Left colon (tissue), 2 donors: ENCODE results near the gene BRF1. TPM values are rescaled to one million over a fixed set of nuclear protein-coding genes. Genes with fewer than 3 reads are reported as not detected.
"Not testable (repeated sequence)": the region's sequence is repeated elsewhere in the genome, so short reads cannot be mapped to it uniquely, and the experiment has no call there.

Source experiments
- ATAC-seq: fragments of 200-7000 bp; cut with Tn5 transposase; one replicate; pipeline ENCODE4 v1.9.1; 2020; ENCODE audit warnings: mild to moderate bottlenecking, moderate library complexity
- DNase-seq, 2 donors: peaks; one replicate each; pipeline ENCODE4 v3.0.0-alpha.2; 2020
- intact Hi-C, 2 donors: fragments of 100-400 bp; cut with DNase I in 1 of 2; cut with micrococcal nuclease in 1 of 2; formaldehyde crosslinking; loops; one replicate each; pipeline versions ENCODE4 v1.11.2 to v1.14.0; 2022; cut with DNase I, micrococcal nuclease
- long read RNA-seq: library from polyadenylated mRNA; unstranded; transcript quantifications from one replicate; pipeline ENCODE4 v2.0.0, GENCODE V29; 2021
- total RNA-seq, 2 donors: library from RNA; stranded (reverse); fragmentation: NEBNext Ultra II Directional; extraction: Animal tissue kit (Norgen Biotek cat#: 25700); gene quantifications; one replicate each; pipeline ENCODE4 v1.2.1, GENCODE V29; 2021
- donor health status: DM: no; HTN: no; CAD: no.
- donor health status: DM: yes; HTN: yes; CAD: no.

Gene BRF1, protein sequence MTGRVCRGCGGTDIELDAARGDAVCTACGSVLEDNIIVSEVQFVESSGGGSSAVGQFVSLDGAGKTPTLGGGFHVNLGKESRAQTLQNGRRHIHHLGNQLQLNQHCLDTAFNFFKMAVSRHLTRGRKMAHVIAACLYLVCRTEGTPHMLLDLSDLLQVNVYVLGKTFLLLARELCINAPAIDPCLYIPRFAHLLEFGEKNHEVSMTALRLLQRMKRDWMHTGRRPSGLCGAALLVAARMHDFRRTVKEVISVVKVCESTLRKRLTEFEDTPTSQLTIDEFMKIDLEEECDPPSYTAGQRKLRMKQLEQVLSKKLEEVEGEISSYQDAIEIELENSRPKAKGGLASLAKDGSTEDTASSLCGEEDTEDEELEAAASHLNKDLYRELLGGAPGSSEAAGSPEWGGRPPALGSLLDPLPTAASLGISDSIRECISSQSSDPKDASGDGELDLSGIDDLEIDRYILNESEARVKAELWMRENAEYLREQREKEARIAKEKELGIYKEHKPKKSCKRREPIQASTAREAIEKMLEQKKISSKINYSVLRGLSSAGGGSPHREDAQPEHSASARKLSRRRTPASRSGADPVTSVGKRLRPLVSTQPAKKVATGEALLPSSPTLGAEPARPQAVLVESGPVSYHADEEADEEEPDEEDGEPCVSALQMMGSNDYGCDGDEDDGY
- 10 to 100 TPM; 29.9 to 35.1 TPM for total RNA-seq
- long read RNA-seq, partial matches to known transcripts = 4 of 7 reads
- long read RNA-seq, other reads (novel, unspliced or antisense) = 1 of 7 reads

DNA sequence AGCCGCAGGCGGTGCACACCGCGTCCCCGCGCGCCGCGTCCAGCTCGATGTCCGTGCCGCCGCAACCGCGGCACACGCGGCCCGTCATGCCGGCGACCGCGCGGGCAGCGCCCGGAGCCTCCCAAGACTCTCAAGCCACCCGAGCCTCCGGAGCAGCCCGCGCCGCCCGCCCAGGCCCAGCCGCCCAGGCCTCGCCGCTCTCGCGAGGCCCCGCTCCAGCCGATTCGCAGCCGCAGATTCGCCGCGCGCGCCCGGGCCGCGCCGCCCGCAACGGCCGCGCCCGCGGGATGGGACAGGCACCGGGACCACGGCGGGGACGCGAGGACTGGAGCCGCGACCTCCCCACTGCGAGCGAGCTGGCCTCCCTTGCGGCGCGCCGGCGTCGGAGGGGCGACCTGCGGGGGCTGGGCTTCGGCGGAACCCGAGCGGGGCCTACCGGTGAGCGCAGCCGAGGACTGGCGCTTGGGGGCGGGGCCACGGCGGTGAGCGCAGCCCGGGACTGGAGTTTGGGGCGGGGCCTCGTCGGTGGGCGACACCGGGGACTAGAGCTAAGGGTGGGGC lies at the start of gene BRF1:
BRF1 (minus strand) TSS at position 460 of the 561 bp plus-strand sequence; CDS start at position 88, 372 bp downstream.
- intact Hi-C loops = no loop called here
- ATAC-seq = peak; percentile 83

DNA sequence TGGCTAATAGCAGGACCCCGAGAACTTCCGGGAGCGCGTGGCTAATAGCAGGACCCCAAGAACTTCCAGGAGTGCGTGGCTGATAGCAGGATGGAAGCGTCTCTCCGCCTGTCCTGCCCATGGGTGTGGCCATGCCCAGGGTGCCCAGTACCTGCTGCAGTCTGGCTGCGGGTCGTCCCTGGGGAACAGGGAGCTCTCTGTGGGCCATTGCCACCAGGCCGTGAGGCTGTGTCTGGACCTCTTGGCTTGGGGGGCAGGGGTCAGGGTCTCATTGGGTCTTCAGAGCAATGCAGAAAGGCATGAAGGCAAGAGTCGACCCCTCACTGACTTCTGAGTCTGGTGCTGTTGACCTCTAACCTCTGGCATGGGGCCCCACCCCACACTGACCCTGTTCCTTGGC lies 49.2 kb upstream of the BRF1 start:
- DNase-seq (no peak), ATAC-seq (no peak)
- intact Hi-C loops = loop anchor here in 1 of 2 donors (5.0 kb wide), 1 partner anchor 148 kb away; no protein-coding TSS in a partner anchor

More for the DNA sequence above, at the start of gene BRF1:
- DNase-seq = peak; percentile 96

DNA sequence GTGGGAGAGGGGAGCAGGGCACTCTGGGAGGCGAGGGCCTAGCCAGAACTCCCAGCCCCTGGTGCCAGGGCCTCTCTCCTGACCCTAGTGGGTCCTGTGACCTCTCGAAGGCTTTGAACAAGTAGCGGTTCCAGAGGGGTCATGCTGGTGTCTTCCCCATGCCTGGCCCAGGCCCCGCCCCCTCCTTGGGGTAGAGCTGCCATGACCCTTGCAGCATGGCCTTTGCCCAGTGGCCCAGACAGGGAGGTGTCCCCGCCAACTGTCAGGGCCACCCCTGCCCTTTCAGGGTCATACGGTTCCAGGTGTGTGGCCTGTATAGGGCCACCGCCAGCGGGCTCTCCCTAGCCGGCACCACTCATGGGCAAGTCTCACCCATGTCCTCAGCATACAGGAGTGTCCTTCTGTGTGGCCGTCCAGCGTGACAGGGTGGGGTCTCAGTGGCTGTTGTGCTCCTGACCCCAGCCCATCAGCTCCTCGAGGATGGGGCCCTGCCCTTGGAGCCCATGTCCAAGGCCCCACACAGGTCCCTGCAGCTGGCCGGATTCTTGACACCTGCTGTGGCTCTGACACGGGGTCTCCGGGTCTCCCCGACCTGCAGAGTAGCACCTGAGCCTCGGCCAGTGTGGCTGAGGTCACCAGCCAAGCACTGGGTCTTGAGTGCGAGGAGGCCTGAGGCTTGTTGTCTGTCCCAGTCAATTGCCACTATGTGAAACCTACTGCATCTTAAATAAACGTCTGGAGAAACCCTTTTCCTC lies 48.3 kb upstream of the BRF1 start:
- ATAC-seq (no peak), DNase-seq (no peak)
- intact Hi-C loops = loop anchor here in 1 of 2 donors (5.0 kb wide), 1 partner anchor 147 kb away; no protein-coding TSS in a partner anchor

DNA sequence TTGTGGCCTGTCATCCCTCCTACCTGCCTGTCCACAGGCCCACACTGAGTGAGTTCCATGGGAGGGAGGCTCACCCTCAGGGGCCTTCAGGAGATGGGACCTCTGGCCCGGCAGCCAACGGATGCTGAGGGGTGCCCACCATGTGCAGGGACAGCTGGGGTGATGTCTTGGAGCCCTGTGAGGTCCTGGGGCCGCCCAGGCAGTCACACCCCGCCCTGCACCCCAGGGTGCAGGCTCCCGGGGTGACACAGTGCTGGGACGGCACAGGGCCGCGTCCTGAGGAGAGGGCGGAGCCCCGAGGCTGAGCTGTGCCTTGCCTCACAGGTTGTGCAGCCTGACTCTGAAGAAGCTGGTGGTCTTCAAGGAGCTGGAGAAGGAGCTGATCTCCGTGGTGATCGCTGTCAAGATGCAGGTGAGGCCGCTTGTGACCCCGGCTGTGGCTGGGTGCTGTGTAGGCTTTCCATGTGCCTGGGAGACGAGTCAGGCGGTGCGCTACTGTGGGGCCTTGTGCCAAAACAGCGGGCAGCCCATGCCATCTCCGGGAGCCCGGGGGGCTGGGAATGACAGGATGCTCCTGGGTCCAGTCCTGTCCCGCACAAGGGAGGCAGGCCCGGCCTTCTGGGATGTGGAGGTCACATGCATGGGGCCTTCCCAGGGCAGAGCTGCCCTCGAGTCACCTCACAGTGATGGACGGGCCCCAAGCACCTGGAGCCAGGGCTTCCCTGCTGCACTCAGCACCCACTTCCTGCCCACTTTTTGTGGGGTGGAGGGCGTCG lies 47.6 kb upstream of the BRF1 start:
- intact Hi-C loops = loop anchor here in 1 of 2 donors (5.0 kb wide), 1 partner anchor 146 kb away; no protein-coding TSS in a partner anchor
- no peak for ATAC-seq
- no peak for DNase-seq

DNA sequence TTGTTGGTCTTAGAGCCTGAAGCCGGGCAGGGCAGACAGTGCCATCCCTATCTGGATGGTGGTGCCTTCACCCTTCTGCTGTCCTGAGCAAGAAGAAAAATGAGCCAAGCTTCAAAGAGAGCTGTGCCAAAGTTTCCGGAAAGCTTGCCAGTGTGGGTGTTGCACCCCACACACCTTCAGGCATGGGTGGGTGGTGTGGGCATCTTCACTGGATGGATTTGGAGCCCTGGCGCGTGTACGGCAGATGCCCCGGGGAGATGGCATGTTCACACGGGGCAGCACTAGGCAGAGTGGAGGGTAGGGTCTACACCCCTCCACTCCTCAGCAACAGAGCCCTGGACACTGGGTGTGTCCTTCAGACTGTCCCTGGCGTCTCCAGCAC lies 46.8 kb upstream of the BRF1 start:
- intact Hi-C loops = loop anchor here in 1 of 2 donors (5.0 kb wide), 1 partner anchor 145 kb away; no protein-coding TSS in a partner anchor
- no peak for DNase-seq
- no peak for ATAC-seq

DNA sequence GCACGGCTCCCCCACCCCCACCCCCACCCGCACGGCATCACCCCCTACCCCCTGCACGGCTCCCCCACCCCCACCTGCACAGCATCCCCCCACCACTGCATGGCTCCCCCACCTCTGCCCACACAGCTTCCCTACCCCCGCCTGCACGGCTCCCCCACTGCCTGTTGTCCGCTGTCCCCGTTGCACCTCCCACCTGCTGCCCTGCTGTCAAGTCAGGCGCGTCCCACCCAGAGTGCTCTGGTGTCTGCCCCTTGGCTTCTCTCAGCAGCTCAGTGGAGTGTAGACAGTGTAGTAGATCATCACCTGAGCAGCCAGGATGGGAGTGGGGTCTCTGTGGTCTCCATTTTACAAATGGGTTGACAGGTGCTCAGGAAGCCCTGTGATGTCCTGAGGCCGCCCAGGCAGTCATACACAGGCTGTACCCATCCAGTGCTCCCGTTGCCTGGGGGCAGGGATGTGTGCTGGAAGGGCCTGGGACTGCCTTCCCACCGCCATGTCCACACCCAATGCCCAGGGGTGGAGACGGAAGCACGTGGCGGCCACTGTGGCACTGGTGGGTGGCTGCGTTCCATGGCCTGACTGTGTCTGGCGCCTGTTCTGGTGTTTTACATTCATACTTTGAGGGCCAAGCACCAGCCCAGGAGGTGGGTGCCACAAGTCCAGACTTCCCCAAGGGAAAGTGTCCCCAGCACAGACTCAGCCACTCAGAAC lies 46.2 kb upstream of the BRF1 start:
- no peak for DNase-seq
- intact Hi-C loops = loop anchor here in 1 of 2 donors (5.0 kb wide), 1 partner anchor 145 kb away; no protein-coding TSS in a partner anchor
- no peak for ATAC-seq

DNA sequence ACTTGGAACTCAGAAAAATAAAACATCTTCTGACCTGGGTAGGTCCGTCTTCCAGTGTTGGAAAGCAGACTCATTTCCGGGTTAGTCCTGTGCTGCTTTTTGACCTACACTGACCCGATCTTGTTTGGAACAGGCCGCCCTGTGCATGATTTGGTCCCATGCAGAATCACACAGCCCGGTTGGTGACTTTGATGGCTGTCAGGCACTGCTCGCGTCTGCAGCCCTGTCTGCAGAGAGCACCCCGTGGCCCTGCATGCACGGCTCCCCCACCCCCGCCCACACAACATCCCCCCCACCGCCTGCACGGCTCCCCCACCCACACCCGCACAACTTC lies 45.4 kb upstream of the BRF1 start:
- intact Hi-C loops = loop anchor here in 1 of 2 donors (5.0 kb wide), 1 partner anchor 144 kb away; no protein-coding TSS in a partner anchor
- DNase-seq = no peak
- ATAC-seq = no peak

DNA sequence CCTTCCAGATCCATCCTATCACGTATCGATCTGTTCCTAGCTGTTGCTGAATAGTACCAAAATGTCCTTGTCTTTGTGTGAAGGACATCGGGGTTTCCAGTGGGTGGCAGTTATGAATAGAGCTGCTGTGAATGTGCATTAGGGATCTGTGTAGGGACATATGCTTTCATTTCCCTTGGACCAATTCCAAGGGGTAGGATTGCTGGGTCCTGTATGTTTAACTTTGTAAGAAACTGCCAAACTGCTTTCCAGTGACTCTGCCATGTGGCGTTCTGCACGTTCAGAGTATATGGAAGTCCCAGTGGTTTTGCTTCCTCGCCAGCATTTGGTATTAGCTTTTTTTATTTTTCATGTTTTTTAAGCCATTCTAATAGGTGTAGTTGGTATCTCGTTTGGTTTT lies 42.4 kb upstream of the BRF1 start:
- DNase-seq (no peak), ATAC-seq (no peak)
- intact Hi-C loops = no loop called here

DNA sequence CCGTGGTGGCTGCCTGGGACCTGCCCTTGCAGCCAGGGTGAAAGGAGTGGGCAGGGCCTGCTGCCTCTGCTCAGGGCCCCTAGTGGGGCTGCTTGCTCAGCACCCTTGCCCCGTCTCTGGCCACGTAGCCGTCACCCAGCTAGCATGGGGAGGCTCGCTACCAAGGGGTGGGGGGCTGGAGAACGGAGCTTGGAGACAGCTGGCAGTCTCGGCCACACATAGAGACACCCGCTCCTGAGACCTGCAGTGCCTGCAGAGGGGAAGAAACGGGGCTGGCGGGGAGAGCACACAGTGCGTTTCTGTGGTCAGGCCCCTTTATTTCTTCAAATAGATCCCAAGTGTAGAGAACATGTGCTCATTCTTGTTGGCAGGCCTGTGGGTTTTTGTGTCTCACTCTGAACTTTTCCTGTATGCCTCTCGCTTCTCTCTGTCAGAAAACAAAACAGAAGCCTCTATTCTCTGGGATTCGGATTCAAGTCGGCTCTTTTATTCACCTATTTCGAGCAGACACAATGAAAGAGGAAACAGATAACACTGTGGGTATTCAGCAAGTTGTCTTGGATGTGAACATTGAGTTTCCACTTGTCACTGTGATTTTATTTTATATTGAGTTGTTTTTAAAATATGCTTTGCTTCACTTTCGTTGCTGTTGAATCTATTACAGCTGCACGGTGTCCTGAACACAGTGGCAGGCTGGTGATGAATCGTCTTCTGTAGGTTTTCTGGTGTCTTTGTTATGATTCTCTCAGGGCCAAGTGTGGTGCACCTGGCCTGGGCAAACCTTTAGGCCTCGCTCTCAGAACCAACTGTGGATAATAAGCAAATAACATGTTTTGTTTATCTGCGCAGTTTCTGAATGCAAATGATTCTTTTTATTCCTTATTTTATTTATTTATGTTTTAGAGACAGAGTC lies 40.3 kb upstream of the BRF1 start:
- ATAC-seq = no peak
- DNase-seq = no peak
- intact Hi-C loops = no loop called here

DNA sequence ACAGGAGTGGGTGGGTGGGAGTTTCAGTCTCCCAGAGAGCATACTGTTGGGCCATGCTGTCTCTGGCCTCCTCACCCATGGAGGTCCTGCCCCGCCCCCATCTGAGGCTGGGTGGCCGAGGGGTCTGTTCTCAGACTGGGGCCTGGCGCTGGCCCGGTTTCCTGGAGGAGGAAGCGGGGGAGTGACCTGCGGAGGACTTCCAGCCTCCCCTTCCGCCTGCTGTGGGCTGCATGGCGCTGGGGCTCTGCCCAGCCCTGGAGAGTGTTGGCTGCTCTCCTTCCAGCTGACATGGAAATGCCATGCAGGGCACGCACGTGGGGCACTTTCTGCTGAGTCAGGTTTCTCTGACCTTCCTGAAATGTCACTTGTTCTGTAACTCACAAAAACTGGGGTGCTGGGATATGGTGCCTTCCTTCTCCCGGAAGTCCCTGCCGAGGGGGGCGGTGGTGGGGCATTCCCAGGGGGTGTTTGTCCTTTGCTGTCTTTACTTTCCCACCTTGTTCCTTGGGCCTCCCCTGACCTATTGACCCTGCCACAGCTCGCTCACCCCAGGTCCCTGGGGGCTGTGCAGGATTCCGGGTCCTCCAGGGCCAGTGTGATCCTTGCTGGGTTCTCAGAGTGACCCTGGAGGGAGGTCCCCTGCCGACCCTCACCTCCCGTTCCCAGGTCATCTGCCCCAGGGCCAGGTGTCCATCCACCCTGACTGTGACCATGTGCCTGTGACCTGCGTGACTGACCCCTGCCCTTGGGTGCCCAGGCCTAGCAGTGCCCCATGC lies 37.4 kb upstream of the BRF1 start:
- DNase-seq (no peak), ATAC-seq (no peak)
- intact Hi-C loops = no loop called here

DNA sequence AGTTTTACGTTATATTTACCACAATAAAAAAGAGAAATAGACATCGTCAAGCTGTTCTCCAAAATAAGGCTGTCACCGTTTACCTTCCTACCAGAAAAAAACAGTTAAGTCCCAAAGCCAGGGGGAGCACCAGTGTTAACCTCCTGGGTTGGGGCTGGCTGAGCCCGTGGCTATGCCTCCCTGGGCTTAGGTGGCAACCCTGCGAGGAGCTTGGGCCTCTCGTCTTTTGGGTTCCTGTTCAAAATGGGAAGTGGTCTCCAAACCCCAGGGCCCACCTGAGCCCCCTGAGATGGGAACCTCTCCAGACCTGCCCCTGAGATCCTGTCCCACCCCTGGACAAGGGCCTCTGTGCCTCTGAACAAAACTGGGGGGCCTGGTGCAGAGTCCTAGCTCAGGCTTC lies 36.6 kb upstream of the BRF1 start:
- intact Hi-C loops = no loop called here
- no peak for DNase-seq
- no peak for ATAC-seq

DNA sequence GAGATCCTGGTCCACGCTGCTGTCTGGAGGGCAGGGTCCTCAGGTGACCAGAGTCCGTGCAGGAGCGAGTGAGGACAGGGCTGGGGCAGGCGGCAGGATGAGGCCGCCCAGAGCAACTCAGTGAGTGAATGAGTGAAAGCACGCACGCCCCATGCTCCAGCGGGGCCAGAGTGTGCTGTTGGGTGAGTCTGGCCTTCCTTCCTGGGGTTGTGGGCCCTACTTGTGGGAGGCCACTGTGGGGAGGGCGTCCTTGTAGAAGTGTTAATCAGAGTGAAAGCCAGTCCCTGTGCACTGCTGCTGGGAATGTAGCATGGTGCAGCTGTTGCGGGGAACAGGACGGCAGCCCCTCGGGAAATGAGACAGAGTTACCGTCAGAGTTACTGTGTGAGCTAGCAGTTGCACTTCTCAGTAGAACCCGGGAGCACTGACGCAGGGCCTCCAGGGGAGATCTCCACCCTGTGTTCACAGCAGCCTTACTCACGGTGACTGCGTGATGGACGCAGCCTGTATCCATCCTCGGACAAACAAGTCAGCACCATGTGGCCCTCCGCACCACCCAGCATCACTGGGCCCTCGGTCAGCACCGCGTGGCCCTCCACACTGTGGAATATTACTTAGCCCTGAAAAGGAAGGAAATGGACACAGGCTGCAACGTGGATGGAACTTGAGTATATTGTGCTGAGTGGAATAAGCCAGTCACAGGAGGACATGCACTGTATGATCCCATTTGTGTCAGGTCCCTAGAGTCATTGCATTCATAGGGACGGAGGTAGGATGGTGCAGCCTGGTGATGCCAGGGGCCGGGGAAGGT lies 35.9 kb upstream of the BRF1 start:
- DNase-seq = no peak
- no peak for ATAC-seq
- intact Hi-C loops = no loop called here

DNA sequence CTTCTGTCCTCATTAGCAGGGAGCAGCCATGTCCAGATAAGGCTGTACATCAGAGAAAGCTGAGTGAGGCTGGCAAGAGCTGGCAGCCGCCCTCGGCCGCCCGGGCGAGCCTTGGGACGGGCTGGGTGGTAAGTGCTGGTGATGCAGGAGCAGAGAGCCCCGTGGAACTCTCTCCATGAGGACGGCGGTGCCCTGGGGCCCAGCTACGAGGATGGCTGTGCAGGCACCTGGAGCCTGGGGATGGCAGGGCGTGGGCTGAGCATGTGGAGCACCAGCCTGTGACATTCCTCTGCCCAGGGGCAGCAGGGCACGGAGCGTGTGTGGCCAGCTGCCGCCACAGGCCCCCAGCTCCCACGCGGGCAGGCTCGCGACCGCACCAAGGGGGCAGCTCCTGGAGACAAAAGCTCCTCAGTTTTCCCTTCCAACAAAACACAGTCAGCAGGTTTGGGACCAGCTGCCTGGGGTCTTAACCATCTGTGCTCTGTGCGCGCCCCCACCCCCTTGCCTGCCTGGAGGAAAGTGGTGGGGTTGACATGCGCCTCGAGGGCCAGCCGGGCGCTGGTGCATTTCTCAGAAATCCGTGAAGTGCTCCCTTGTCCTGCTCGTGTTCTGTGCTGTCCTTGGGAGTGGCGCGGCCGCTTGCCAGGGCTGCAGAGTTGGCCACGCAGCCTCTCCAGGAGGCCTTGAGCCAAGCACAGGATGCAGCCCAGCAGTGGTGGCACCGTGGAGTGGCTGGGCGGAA lies 35.1 kb upstream of the BRF1 start:
- ATAC-seq (no peak), DNase-seq (no peak)
- intact Hi-C loops = no loop called here

DNA sequence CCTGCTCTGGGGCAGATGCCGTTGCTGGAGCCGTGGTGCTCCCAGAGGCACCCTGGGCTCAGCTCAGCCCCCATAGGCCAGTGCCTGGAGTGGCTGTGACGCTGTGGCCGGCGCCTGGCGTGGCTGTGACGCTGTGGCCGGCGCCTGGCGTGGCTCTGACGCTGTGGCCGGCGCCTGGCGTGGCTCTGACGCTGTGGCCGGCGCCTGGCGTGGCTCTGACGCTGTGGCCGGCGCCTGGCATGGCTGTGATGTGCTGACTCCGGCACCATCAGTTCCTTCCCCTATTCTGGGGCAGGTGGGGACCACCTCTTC lies 34.4 kb upstream of the BRF1 start:
- DNase-seq, ATAC-seq, intact Hi-C loops: not testable (repeated sequence)
